DMS53 treated with DMSO at 0.1 percent for 48 hours (cell line): Measurements from ENCODE around the gene ZNF621.

Experiments used
- DNase-seq: peaks from one replicate; lab custom pipeline; 2025; ENCODE audit not compliant: unreplicated experiment; lab: John Stamatoyannopoulos, UW

ZNF621 gene

DNA sequence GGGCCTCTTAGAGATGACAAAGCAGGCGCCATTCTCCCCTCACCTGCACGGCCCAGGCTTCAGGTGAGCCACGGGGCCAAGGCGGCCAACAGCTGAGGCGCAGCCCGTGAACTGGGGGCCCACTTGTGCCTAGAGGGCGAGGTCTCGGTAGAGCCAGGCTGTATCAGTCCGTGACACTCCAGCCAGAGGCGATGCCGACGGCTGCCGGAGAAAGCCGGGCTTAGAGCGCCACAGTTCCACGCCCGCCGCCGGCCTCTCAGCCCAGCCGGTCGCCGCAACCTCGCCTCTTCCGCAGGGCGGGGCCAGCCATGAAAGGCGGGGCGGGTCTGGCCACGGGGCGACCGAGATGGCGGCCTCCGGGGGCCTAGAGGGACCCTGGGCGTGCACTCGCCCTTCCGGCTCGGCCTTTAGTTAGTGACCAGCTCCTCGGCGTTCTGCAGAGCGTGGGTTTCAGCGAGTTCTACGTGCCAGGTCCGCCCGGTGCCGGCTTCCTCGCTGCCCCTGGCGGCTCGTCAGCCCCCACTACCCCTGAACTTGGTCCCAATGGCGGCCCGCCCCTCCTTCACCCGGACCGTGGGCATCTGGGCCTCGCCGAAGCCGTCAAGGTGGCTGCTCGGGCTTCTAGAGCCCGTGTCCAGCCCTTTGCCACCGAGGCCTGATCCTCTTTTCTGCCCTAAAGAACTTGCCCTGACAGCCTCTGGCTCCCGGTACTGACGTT, at the start of gene ZNF621:
TSS of gene ZNF621 (plus strand) at position 393 of the 718 bp plus-strand sequence. CDS start 881 bp downstream, outside the sequence.
- DNase-seq, result peak; percentile 27

DNA sequence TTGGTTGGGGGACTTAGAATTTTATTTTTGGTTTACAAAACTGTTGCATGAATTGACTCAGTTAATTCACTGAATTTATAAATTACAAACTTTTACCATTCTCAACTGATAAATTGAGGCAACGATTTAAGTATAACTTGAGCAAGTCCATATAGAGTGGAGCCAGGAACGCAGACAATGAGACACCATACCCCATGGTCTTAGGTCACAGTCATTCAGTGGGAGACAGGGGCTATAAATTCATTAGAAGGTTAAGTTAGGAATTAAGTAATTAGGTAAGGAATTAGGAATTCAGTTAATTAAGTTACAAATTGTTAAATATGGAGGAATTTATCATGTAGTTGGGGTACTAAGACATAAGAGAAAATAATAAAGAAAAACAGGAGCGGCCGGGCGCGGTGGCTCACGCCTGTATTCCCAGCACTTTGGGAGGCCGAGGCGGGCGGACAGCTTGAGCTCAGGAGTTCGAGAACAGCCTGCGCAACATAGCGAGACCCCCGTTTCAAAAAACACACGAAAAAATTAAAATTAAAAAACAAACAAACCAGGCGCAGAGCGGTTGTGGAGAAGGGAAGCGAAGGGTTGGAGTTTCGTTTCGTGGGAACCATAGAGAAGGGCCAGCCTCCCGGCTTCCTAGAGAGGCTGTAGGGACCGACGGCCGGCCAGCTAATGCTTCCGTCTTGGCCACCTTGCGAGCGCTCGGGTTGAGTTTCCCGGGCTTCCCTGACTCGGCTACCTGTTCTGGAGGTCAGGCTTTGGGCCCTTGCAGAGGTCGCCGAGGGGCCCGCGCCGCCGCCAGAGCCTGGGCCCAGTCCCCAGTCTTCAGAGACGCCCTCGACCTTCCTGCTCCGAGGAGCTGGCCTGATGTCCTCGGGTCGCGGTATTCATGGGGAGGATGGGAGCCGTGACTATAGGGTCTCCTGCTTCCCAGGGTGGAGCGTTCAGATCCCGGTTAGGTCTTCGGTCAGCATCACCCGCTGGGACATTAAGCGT, 48.0 kb upstream of the ZNF621 start, which contains the start of gene ZNF619:
TSS of gene ZNF619 (plus strand) at position 645 of the 993 bp plus-strand sequence. CDS start 858 bp downstream, outside the sequence.
- peak; percentile 8 for DNase-seq

- no peak for DNase-seq
Observed at GRCh38 chr3:40477666-40478065, 47.1 kb upstream of the ZNF621 start.

- DNase-seq, result no peak
Observed at GRCh38 chr3:40487172-40487571, 37.6 kb upstream of the ZNF621 start.

DNA sequence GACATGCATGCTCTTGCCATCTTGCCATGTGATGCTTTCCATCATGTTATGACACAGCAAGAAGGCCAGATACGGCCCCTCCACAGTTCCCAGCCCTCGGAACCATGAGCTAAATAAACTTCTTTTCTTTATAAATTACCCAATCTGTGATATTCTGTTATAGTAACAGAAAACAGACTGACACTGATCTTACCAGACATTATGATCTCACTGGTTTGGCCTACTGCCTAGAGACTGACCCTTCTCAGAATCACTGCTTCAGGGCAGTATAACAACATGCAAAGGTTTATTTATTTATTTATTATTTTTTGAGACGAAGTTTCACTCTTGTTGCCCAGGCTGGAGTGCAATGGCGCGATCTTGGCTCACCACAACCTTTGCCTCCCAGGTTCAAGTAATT, 33.8 kb upstream of the ZNF621 start:
- no peak for DNase-seq

- DNase-seq, result no peak
Observed at GRCh38 chr3:40494698-40495097, 30.1 kb upstream of the ZNF621 start.

GRCh38 chr3:40497288-40497687, 27.5 kb upstream of the ZNF621 start:
- DNase-seq, result no peak

DNA sequence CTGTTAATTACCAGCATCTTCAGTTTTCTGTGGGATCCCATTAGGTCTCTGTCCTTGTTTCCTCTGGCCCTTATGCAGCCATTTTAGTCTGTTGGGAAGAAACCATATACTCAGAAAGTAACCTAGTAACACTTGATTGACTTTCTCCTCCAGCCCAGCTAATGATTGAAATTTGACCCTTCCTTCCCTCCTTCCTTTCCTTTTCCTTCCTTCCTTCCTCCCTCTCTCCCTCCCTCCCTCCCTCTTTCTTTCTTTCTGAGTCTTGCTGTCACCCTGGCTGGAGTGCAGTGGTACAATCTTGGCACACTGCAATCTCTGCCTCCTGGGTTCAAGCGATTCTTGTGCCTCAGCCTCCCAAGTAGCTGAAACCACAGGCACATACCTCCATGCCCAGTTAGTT, 24.8 kb upstream of the ZNF621 start:
- DNase-seq, result no peak

DNA sequence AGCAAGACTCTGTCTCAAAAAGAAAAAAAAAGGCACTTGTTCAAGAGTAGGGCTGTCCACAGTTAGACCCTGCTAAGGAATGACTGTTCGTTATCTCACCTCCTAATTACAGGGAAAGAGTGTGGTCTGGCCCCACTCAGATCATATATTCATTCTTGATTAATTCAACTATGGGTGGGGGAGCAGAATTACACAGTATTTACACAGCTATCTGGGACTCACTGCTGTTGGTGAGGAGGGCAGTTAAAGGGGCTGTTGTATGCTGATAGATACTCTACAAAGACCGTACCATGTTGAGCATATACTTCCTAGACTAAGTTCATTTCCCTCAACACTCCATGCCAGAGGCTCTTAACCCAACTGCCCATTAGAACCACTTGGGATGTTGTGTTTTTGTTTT, 22.7 kb upstream of the ZNF621 start:
- DNase-seq, result no peak

DNA sequence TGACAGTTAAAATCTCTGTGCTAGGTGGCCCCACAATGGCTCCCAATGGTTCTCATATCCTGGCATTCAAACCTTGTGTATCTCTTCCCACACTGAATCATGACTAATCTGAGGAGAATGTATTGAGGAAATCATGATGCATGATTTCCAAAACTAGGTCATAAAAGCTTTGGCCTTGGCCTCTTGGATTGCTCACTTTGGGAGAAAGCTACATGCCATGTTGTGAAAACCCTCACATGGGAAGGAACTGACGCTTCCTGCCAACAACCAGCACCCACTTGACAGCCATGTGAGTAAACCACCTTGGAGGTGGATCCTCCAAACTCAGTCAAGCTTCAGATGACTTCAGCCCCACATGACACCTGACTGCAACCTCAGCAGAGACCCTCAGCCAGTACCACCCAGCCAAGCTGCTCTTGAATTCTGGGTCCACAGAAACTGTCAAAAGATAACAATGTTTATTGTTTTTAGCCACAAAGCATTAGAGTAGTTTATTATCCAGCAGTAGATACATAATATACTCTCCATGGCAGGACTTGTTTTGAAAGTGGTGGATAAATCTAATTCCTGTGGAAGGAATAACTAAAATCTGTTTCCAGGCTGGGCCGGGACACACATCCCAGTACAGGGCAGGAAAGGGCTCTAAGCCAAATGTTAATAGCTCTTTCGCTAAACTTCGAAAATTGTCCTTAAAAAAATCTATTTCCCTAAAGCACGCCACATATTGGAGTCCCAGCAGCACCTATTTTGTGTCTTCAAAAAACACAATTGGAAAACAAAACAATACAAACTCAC, 19.9 kb upstream of the ZNF621 start:
- no peak for DNase-seq

DNA sequence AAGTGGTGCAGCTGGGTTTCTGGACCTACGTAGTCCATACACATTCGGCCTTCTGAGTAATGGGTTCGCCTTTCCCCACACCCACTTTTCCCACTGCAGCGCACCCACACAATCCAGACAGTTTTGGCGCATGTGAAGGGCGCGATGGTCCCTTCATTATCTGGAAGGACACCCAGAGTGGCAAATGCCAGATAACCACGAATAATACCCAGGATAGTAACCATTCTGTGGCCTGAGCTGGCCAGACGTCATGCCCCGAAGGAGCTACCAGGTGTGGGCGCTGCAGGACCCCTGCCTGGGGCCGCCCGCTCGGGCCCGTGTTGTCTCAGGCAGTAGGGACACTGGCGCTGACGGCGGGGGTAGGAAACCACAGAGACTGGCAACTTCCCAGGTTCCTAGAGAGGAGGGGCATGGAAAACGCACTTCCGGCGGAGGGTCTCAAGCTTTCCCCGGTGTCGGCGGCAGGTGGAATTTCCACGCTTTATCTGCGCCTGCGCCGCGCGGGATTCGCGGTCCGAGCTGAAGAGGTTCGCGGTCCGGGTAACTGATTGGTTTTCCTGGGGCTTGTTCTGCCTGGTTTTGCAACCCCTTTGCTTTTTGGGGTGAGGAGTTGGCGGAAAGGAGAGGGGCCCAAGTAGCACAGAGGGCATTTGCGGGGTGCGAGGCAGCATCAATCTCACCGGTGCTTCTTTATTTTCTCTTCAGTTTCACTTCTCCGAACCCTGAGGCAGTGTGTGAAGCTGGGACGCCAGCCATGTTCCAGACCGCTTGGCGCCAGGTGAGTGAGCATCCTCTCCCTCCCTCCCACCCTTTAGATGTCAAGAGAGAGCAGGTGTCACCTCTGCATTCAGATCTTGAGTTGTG, 18.9 kb upstream of the ZNF621 start, which contains the start of gene ZNF620:
TSS of gene ZNF620 (plus strand) at position 441 of the 864 bp plus-strand sequence. CDS start at position 755, 314 bp downstream.
- peak; percentile 60 for DNase-seq

DNA sequence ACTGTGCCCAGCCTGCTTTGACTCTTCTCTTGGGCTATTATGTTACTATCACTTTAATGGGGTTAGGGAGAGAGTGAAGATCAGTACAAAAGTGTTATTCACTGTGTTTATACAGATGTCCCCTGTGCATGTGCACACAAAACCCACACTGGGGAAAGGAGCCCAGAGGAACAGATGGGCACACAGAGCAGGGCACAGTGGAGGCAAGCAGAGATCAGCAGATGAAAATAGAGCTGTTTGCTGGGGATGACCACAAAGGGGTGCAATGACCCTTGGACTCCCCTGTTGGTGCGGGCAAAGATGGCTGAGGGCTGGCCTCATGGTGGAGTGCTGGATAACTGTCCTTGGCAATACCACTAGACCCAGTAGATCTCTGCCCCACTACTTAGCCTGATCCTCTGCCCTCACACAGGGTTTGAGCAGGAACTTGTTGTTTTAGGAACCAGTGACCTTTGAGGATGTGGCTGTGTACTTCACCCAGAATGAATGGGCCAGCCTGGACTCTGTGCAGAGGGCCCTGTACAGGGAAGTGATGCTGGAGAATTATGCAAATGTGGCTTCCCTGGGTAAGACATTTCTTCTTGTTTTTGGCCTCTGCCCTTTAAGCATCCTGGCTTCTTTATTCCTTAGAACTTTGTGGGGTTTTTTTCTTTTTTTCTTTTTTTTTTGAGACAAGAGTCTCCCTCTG, 13.6 kb upstream of the ZNF621 start:
- DNase-seq, result no peak

DNA sequence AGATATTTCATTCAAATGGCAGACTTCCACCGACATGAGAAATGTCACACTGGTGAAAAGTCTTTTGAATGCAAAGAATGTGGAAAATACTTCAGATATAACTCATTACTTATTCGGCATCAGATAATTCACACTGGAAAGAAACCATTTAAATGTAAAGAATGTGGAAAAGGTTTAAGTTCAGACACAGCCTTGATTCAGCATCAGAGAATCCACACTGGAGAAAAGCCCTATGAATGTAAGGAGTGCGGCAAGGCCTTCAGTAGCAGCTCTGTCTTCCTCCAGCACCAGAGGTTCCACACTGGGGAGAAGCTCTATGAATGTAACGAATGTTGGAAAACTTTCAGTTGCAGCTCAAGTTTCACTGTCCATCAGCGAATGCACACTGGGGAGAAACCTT, 8.6 kb upstream of the ZNF621 start:
- no peak for DNase-seq

DNA sequence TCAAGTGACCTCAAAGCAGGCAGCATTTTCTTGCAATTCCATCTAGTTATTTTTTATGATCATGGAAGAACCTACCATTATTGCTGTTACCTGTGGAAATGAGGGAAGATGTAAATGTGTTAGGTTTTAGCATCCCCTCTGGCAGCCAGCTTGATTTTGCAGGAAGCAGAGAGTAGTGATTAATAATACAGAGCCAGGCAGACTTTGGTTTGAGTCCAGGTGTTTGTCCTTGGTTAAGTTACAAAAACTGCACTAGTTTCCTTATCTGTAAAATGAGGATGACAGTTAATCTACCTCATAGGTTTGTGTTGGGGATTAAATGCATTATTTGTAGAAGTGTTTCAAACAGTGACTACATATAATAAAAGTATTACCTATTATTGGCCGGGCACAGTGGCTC, 6.7 kb upstream of the ZNF621 start:
- DNase-seq, result no peak

DNA sequence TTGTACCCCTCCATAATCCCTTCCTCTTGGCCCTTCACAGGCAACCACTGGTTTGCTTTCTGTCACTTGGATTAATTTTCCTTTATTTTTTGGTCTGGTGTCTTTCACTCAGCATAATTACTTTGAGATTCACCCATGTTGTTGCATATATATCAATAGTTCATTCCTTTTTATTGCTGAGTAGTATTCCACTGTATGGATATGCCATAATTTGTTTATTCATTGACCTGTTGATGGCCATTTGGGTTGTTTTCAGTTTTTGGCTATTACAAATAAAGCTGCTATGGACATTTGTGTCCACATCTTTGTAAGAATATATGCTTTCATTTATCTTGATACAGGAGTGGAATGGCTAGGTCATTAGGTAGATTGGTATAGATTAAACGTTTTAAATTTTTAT, 5.9 kb upstream of the ZNF621 start:
- no peak for DNase-seq

DNA sequence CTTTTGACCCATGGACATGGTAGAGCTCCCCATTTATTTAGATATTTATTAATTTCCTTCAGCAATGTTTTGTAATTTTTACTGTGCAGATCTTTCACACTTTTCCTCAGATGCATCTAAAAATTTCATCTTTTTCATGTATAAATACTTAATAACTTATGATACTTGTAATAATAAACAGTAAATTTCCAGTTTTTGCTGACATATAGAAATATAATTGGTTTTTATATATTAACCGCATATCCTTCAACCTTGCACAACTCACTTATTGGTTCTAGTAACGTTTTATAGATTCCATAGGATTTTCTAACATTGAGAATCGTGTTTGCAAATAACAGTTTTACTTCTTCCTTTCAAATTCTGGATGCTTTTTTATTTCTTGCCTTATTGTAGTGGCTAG, 3.5 kb upstream of the ZNF621 start:
- DNase-seq, result no peak

DNA sequence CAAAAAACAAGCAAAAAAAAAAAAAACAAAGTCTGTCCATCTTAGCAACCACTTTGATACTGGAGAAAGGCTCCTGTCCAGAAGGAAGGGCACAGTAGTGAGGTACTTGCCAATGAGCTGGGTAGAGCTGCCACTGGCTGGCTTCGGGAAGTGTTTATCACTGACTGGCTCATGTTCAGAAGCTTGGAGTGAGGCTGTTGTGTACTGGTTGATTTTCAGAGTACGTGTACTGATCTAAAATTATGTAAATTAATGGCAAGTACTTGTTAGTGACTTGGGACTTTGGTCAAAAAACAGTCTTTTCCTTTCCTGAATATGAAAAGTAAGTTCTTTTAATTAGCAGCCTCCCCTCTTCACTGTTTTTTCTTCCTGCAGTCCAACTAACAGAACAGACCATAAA, 979 bp upstream of the ZNF621 start:
- no peak for DNase-seq

GRCh38 chr3:40524222-40524567, 565 bp upstream of the ZNF621 start:
- no peak for DNase-seq

GRCh38 chr3:40528426-40528825, 3.7 kb downstream of the ZNF621 start:
- no peak for DNase-seq

DNA sequence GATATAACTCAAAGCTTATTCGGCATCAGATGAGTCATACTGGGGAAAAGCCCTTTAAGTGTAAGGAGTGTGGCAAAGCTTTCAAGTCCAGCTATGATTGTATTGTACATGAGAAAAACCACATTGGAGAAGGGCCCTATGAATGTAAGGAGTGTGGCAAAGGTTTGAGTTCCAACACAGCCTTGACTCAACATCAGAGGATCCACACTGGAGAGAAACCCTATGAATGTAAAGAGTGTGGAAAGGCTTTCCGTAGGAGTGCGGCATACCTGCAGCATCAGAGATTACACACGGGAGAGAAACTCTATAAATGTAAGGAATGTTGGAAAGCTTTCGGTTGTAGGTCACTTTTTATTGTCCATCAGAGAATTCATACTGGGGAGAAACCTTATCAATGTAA, 7.5 kb downstream of the ZNF621 start:
- DNase-seq, result no peak
